GM18519 (cell line): Measurements from ENCODE around the gene STARD13.

Source experiments
- ATAC-seq: cut with Tn5 transposase; IDR thresholded peaks from one replicate; pipeline ENCODE4 v1.9.1; 2021; ENCODE audit warnings: mild to moderate bottlenecking, moderate library complexity; ENCODE audit not compliant: unreplicated experiment, low FRiP score

Gene STARD13

DNA sequence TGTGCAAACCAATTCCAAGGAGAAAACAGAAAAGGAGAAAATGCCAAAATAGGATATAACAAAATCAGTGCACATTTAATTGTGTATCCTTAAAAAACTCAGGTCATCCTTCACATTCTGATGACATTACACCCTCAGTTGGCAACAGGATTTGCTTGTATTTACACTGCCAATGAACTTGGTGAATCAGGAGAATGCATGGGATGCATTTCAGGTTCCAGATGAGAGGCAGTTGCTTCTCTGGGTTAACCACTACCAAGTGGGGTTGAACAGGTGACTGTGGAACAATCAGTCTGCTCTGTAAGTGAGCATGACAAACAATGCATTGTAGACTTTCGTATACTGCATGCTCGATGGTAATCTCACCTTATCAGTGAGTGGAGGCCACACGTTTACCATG is 79.1 kb downstream of the STARD13 start:
- ATAC-seq, result no peak

GRCh38 chr13:33205804-33206221 is 79.7 kb downstream of the STARD13 start:
- no peak for ATAC-seq

GRCh38 chr13:33205224-33205623 is 80.3 kb downstream of the STARD13 start:
- no peak for ATAC-seq

- no peak for ATAC-seq
Measured at GRCh38 chr13:33204130-33204927, 81.2 kb downstream of the STARD13 start.

DNA sequence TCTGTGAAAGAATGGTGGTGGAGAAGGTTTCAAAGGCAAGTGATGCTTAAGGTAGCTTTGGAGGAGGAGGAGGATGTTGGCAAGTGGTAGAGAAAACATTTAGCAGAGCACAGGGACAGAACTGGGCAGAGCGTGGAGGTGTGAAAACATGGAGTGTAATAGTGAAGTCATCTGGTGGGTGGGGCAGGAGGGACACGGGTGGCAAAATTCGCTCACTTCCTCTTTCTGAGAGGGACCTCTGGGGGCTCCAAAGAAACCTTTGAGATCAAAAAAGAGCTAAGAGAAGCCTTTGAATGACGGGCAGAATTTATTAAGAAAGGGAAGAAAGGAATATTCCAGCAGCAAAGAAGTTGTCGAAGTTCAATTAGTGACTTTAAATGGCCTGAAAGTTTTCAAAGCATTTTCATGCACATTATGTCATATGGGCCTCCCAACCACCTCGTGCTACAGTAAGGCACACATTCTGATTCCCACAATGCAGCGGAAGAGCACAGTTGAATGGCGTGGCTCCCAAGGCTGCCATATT is 82.8 kb downstream of the STARD13 start:
- no peak for ATAC-seq

DNA sequence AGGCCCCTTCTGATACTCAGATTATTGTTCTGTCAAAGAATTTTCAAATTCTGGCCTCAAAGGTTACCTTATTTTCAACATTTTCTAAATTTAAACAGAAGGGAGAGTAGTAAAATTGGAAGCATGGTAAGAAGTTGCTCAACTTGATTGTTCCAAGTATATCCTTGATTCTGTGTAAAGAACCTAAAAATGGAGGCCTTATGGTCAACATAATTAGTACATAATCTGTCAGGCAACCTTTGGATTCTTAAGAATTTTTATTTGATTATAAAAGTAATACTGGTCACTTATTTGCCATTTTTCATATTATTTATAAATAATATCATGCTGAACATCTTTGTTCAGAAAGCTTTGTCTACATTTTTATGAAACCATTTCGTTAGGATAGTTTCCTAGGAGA is 83.9 kb downstream of the STARD13 start:
- no peak for ATAC-seq

- ATAC-seq, result no peak
Measured at GRCh38 chr13:33199289-33199850, 86.2 kb downstream of the STARD13 start.

- no peak for ATAC-seq
Measured at GRCh38 chr13:33197541-33197971, 88.0 kb downstream of the STARD13 start.

DNA sequence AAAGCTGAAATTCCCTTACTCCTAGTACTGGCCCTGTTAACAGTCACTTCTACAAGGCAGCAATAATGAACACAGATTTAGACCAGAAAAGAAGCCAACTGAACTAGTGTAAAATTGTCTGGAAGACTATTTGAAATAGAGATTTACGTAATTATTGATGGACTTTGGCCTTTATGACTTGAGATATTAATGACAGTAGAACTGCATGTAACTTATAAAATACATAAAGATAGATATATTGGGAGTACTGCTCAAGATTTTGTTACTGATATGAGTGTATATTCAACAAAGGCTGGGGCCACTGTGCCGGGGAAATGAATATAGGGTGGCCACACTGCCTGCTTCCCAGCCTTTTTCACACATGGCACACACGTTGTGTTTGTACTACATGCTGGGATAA is 88.8 kb downstream of the STARD13 start:
- ATAC-seq, result no peak

- no peak for ATAC-seq
Measured at GRCh38 chr13:33195693-33196464, 89.7 kb downstream of the STARD13 start.

GRCh38 chr13:33194820-33195692 is 90.5 kb downstream of the STARD13 start:
- ATAC-seq, result peak; percentile 70

DNA sequence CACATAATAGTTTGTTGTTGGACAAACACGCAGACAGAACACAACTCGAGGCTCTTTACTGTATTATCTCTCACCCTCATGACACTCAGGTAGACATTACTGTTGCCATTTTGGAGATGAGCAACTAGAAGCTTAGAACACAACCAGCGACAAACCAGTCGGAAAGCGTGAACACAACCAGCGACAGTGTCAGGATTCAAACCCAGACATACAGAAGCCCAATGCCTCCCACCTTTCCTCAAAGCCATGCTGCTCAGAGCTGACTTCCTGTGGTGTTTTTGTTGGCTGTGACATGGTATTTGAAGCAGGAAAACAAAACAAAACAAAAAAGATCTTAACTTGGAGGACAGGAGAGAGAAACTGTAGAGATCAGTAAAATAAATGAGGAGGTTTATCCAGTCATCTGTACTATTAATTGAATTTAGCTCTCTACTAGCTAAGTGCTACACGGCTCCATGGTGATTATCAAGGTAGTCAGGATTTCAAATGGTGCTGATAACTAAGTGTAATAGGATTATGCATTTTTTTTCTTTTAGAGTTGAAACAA is 92.1 kb downstream of the STARD13 start:
- no peak for ATAC-seq

- no peak for ATAC-seq
Measured at GRCh38 chr13:33191425-33192210, 93.9 kb downstream of the STARD13 start.

DNA sequence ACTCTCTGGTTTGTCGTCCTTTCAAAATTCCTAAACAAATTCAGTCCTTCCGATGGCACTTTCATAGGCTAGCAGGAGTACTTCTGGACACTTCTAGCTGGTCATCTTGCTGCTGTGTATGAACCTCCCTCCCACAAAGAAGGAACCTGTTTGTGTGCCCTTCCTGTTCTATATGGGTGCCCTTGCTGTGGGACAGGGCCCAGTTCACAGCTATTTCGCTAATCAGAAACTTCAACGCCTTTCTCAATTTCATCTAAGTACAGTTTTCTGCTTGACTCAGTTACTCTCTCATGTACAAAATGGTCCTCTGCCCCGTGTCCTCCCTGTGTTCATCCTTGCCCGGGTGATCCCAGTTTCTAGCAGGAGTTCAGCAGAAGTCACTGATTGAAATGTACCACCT is 96.1 kb downstream of the STARD13 start:
- ATAC-seq, result no peak

- peak; percentile 55 for ATAC-seq
Measured at GRCh38 chr13:33188093-33188882, 97.3 kb downstream of the STARD13 start.

- no peak for ATAC-seq
Measured at GRCh38 chr13:33186861-33187291, 98.7 kb downstream of the STARD13 start.

DNA sequence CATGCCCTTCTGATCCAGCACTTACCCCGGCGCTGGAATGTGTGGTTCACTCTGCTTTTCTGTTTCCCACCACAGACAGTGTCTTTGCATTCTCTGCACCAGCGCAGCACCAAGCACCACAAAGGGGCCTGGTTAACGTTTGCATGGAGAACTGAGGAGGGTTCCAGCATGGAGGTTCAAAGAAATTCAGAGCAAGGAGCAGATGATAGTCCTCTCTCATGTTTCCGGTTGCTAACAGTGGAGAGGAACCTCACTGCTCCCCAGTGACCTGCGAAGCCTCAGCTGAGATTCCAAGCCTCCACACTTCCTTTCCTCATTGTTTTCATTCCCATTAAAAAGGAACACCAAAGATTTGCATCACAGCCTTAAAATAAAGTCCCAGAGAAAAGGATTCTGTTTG is 99.7 kb downstream of the STARD13 start:
- ATAC-seq, result no peak

- no peak for ATAC-seq
Measured at GRCh38 chr13:33184530-33184929, 101.0 kb downstream of the STARD13 start.
